Endothelial cell of umbilical vein (primary cell): ENCODE measurements around the gene SUGP1. TPM values are rescaled to one million over a fixed set of nuclear protein-coding genes. Genes with fewer than 3 reads are reported as not detected.

Experiments
- BruUV-seq: library from RNA; stranded (reverse); fragments of 400-500 nt; replicated peaks from 2 replicates; lab custom pipeline; 2021; lab: Mats Ljungman, UMichigan
- CTCF ChIA-PET: fragments of 300-600, 350-600 bp; sonication (Branson Sonifier 250); formaldehyde crosslinking; loops from one replicate; lab custom pipeline; 2021; ENCODE audit warnings: antibody characterized with exemption, inconsistent platforms; lab: Charles Lee
- POLR2A ChIA-PET: fragments of 300-600, 350-600 bp; sonication (Branson Sonifier 250); formaldehyde crosslinking; loops from one replicate; lab custom pipeline; 2021; ENCODE audit warnings: antibody characterized with exemption, inconsistent platforms; lab: Charles Lee
- DNase-seq: peaks from one replicate; pipeline ENCODE4 v3.0.0-alpha.2; 2011; ENCODE audit warnings: low read depth, low spot score
- FAIRE-seq: peaks from 2 replicates; lab custom pipeline; 2011; peaks lifted over from hg19 to GRCh38; lab: Jason Lieb, UNC
- H2AFZ ChIP-seq: 2 replicates; pipeline ENCODE4 v1.6.0; 2012; ENCODE audit warnings: low read depth, low read length, control low read depth, inconsistent platforms
- H3K27ac ChIP-seq: 2 replicates; pipeline ENCODE4 v1.5.1; 2011; ENCODE audit warnings: low read depth, mild to moderate bottlenecking, control low read depth, low read length, moderate library complexity; ENCODE audit not compliant: insufficient read depth
- H3K27me3 ChIP-seq, 2 experiments: 2 replicates each; pipeline versions ENCODE4 v1.6.0 to v1.6.1; 2011; ENCODE audit warnings: low read length in 2 of 2, mixed read lengths in 1 of 2; ENCODE audit not compliant: control insufficient read depth in 2 of 2, insufficient read depth in 2 of 2
- H3K36me3 ChIP-seq, 2 experiments: 2 replicates in 1 of 2; 3 replicates in 1 of 2; pipeline ENCODE4 v1.5.1; 2011; ENCODE audit warnings: low read length in 2 of 2, mild to moderate bottlenecking in 1 of 2, moderate library complexity in 1 of 2; ENCODE audit not compliant: control insufficient read depth in 2 of 2, insufficient read depth in 2 of 2; ENCODE audit errors: extremely low read depth in 1 of 2
- H3K4me1 ChIP-seq: 3 replicates; pipeline ENCODE4 v1.5.1; 2011; ENCODE audit warnings: mild to moderate bottlenecking, low read length; ENCODE audit not compliant: control insufficient read depth, insufficient read depth; ENCODE audit errors: extremely low read depth
- H3K4me2 ChIP-seq: 2 replicates; pipeline ENCODE4 v1.6.1; 2011; ENCODE audit warnings: low read length, control low read depth, mixed read lengths; ENCODE audit not compliant: insufficient read depth
- H3K4me3 ChIP-seq, 3 experiments: fragments of 200-600 bp in 1 of 3; sonication (generic), shearing (Covaris generic) in 1 of 3; replicated peaks in 1 of 3; 2 replicates each; pipeline ENCODE4 v1.5.1; 2011 to 2016; ENCODE audit warnings: control low read depth in 3 of 3, low read length in 3 of 3, mild to moderate bottlenecking in 2 of 3, inconsistent platforms in 1 of 3, low read depth in 1 of 3, moderate library complexity in 1 of 3; ENCODE audit not compliant: insufficient read depth in 1 of 3
- H3K79me2 ChIP-seq: 2 replicates; pipeline ENCODE4 v1.6.0; 2012; ENCODE audit warnings: low read length, inconsistent platforms; ENCODE audit not compliant: control insufficient read depth, insufficient read depth
- H3K9ac ChIP-seq: replicated peaks from 2 replicates; pipeline ENCODE3; 2011; ENCODE audit warnings: low read length, control low read depth; ENCODE audit not compliant: insufficient read depth; ENCODE audit errors: extremely low read depth
- H3K9me1 ChIP-seq: replicated peaks from 3 replicates; pipeline ENCODE4 v1.6.0; 2011; ENCODE audit warnings: mild to moderate bottlenecking, low read length; ENCODE audit not compliant: control insufficient read depth, insufficient read depth; ENCODE audit errors: extremely low read depth
- H3K9me3 ChIP-seq: replicated peaks from 2 replicates; pipeline ENCODE4 v1.5.1; 2012; ENCODE audit warnings: low read length, inconsistent platforms; ENCODE audit not compliant: control insufficient read depth, insufficient read depth
- H4K20me1 ChIP-seq: replicated peaks from 2 replicates; pipeline ENCODE3; 2011; ENCODE audit warnings: mild to moderate bottlenecking, low read length; ENCODE audit not compliant: control insufficient read depth, insufficient read depth; ENCODE audit errors: extremely low read depth
- CTCF ChIP-seq, 2 donors: IDR thresholded peaks; 1 replicate in 1 of 2; 2 replicates in 1 of 2; pipeline ENCODE4 v1.5.1; 2011; ENCODE audit warnings: low read length in 2 of 2, mild to moderate bottlenecking in 2 of 2, moderate library complexity in 2 of 2, control low read depth in 1 of 2, inconsistent platforms in 1 of 2, low read depth in 1 of 2; ENCODE audit not compliant: insufficient read depth in 1 of 2; ENCODE audit errors: extremely low read depth in 1 of 2
- EZH2 ChIP-seq: IDR thresholded peaks from 2 replicates; pipeline ENCODE4 v1.6.1; 2012; ENCODE audit warnings: borderline replicate concordance, low read depth, mild to moderate bottlenecking, moderate library complexity, low read length, inconsistent platforms; ENCODE audit not compliant: severe bottlenecking
- FOS ChIP-seq: IDR thresholded peaks from 2 replicates; pipeline ENCODE4 v1.6.1; 2011; ENCODE audit warnings: mild to moderate bottlenecking, low read length, moderate library complexity, borderline replicate concordance; ENCODE audit not compliant: insufficient read depth
- GATA2 ChIP-seq: IDR thresholded peaks from 2 replicates; pipeline ENCODE4 v1.7.0; 2011; ENCODE audit warnings: low read depth, mild to moderate bottlenecking, moderate library complexity, mixed read lengths, low read length; ENCODE audit not compliant: insufficient read length, insufficient read depth
- JUN ChIP-seq: IDR thresholded peaks from 2 replicates; pipeline ENCODE4 v1.6.1; 2011; ENCODE audit warnings: borderline replicate concordance, low read depth; ENCODE audit not compliant: insufficient read length, insufficient read depth
- MAX ChIP-seq: IDR thresholded peaks from 2 replicates; pipeline ENCODE4 v1.6.1; 2011; ENCODE audit not compliant: insufficient read depth, insufficient read length
- MYC ChIP-seq: IDR thresholded peaks from one replicate; pipeline ENCODE4 v1.6.1; 2011; ENCODE audit warnings: mild to moderate bottlenecking, low read depth, low read length
- POLR2A ChIP-seq: IDR thresholded peaks from 2 replicates; pipeline ENCODE4 v1.6.1; 2012; ENCODE audit warnings: low read depth, mild to moderate bottlenecking, control low read depth, low read length
- dilution Hi-C: fragments of 300-500 bp; cut with MboI; formaldehyde crosslinking; loops from one replicate; pipeline ENCODE4 v1.15.0; 2019; ENCODE audit warnings: low sequenced_read_pairs; ENCODE audit not compliant: extremely low pct_ligation_motif_present
- intact Hi-C: fragments of 100-400 bp; cut with micrococcal nuclease; formaldehyde crosslinking; loops from one replicate; pipeline ENCODE4 v1.10.0; 2022
- polyA plus RNA-seq, 4 experiments: library from polyadenylated mRNA; depleted of rRNA in 3 of 4; stranded (reverse) in 3 of 4; unstranded in 1 of 4; fragments of >200 nt; gene quantifications; 2 replicates each; pipeline versions ENCODE4 v1.2.1 to v1.2.3, GENCODE V29; 2011 to 2012; ENCODE audit warnings: missing spikeins in 1 of 4
- total RNA-seq: library from RNA; stranded (reverse); gene quantifications from 2 replicates; pipeline ENCODE4 v1.2.3, GENCODE V29; 2021

SUGP1 gene
- total and polyA plus RNA-seq, 2 donors (not counting 3 experiments of a cell fraction or from before 2014, with no cell fraction given): 41.0 to 64.7 TPM

GRCh38 chr19:19232261-19232721, 88.0 kb downstream of the SUGP1 start:
- peaks cover 2% of the 10 kb centered on the region for H3K9me3 ChIP-seq
- H3K27me3 ChIP-seq: no peaks in the 10 kb centered on the region
- no peak overlapping the region for H3K9ac ChIP-seq
- no peak overlapping the region for H3K4me3 ChIP-seq
- H4K20me1 ChIP-seq: no peaks in the 10 kb centered on the region
- H2AFZ ChIP-seq: no peak overlapping the region
- dilution Hi-C loops: no loop called here
- H3K79me2 ChIP-seq: no peaks in the 10 kb centered on the region
- ChIA-PET POLR2A (no interaction called here), CTCF (no interaction called here)
- BruUV-seq: no TSS peak
- no peak overlapping the region for H3K27ac ChIP-seq
- no peak for TF ChIP-seq POLR2A
- TF ChIP-seq CTCF (IDR thresholded peaks at IDR 0.05; ENCODE audit: extremely low read depth in 1 of 2, insufficient read depth in 1 of 2, low read depth in 1 of 2, low read length in 2 of 2): no peak
- TF ChIP-seq EZH2: no peak
- TF ChIP-seq MYC: no peak
- TF ChIP-seq JUN: no peak
- TF ChIP-seq FOS: no peak
- TF ChIP-seq MAX: no peak
- TF ChIP-seq GATA2: no peak
- no peak for FAIRE-seq
- no peaks in the 10 kb centered on the region for H3K4me1 ChIP-seq
- no peak overlapping the region for H3K4me2 ChIP-seq
- no peak for DNase-seq
- no peaks in the 10 kb centered on the region for H3K9me1 ChIP-seq
- intact Hi-C loops: no loop called here
- no peaks in the 10 kb centered on the region for H3K36me3 ChIP-seq
